ENCODE results near the gene TMED6.

The TMED6 gene

DNA sequence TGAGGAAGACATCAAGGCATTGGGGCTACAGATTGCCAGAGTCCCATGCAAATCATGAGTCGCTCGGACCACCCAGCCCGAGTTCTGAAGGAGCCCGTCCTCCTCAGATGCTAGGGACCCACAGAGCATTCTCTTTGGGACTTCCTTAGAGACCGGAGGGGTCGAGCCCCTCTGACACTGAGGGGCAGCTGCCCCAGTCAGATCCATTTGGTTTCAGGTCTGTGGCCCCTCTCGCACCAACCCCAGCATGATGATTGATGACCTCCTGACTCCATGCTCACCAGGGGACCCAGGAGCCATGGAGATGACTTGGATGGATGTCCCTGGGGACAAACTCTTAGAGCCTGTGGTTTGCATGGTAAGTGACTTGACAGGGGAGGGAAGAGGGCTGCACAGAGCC is 29.2 kb downstream of the TMED6 start:
- DNase-seq: no peak

DNA sequence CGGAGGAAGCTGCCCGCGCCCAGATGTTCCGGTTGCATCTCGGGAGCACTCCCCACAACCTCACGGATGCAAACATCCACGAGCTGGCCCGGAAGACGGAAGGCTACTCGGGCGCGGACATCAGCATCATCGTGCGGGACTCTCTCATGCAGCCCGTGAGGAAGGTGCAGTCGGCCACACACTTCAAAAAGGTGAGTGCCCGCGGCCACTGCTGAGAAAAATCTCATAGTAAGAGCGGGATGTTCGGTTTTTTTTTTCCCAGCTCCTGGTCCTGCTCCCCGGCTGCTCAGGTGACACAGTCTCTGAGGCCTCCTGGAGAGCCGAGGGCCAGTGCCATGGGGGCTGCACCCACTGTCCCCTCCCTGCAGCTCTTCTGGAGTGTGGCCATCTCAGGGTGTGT is 30.5 kb downstream of the TMED6 start:
- DNase-seq: no peak

DNA sequence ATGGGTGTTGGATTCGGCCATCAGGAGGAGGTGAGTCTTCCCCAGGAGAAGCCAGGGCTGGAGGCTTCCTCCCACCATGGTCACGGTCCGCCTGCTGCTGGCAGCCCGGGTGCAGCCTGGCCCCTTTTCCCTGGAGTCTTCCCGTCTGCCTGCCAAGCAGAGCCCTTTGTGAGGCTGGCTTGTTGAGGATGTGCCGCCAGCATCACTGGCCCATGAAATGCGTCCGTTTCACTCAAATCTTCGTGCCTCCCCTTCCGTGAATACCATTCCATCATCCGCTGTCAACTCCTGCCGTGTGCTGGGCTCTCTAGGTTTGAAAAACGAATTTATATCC is 30.9 kb downstream of the TMED6 start:
- DNase-seq: no peak

DNA sequence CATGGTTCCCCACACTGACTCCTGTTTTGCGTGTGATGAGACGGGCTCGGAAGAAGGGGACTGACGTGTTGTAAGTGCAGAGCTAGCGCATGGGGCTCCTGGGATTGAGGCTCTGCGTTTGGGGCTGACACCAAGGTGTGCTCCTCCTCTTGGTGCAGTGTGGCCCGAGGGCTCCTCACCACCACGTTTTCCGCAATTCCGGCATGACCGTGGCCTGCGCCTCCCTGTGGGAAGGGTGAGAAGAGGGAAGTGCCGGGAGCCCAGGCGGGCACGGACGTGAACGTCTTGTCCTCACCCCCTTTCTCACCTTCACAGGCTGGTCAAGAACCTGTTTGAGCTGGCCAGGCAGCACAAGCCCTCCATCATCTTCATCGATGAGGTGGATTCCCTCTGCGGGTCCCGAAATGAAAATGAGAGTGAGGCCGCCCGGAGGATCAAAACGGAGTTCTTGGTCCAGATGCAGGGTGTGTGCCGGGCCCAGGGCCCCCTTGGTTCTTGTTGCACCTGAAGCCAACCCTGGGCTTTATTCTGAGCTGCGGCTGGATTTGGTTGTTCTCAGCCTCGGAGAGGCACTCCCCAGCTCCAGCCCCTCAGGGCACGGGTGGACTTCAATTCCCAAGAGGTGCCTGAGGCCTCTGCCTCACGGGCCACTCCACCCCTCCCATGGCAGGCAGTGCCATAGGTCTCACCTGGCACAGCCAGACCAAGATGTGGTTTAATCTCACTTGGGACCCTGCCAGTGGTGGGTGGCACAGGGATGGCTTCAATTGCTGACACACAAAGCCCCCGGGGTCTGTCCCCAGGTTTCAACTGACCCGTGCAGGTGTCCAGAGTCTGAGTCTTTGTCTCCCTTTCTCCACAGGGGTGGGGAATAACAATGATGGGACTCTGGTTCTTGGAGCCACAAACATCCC is 31.5 kb downstream of the TMED6 start:
- DNase-seq: no peak

DNA sequence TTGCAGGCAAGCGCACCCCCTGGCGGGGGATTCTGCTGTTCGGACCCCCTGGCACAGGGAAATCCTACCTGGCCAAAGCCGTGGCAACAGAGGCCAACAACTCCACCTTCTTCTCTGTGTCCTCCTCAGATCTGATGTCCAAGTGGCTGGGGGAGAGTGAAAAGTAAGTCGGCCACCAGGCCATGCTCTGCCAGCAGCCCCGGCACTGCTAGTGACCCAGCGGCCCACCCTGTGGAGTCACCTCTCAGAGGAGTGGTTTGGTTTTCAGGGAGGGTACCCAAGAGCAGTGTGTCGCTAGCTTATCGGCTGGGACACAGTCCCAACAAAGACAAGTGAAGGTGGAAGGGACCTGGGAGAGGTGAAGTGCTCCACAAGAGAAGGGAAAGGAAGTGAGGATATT is 32.2 kb downstream of the TMED6 start:
- no peak for DNase-seq

DNA sequence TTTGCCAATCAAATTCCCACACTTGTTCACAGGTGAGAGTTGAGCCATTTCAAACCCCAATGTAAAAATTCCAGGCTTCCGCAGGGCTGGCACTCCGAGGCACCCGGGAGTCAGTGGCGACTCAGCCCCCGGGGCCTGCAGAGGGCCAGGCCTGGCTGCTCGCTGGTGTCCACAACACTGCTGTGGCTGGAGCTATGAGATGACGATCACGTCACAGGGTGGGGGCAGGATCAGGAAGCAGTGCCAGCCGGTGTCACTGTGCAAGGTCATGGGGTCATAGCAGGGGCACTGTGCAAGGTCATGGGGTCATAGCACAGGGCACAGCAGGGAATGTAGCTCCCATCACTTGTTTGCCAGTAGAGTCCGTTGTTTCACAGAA is 32.7 kb downstream of the TMED6 start:
- DNase-seq: no peak

DNA sequence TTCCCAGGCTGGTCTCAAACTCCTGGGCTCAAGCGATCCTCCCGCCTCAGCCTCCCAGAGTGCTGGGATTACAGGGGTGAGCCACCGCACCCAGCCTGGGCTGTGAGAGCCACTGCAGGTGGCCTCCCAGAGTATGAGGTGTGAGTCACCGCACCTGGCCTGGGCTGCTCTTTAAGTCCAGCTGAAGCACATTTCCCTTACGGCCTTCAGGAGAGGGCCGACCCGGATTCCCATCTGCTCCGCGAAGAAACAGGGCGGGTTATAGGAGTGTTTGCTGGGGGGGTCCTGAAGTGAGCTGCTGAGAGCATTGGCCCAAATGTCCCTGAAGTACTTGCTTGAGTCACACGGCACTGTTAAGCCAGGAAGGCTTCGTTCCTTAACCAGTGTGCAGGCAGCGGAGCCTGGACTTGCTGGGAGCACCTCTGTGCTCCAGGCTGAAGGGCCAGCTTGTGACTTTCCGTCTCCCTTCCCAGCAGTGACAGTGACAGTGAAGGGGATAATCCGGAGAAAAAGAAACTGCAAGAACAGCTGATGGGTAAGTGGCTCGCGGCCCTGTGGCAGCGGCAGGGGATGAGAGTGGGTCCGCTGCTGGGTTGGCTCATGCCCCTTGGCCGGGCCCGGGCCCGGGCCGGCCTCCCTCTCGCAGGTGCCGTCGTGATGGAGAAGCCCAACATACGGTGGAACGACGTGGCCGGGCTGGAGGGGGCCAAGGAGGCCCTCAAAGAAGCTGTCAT is 33.2 kb downstream of the TMED6 start:
- no peak for DNase-seq

DNA sequence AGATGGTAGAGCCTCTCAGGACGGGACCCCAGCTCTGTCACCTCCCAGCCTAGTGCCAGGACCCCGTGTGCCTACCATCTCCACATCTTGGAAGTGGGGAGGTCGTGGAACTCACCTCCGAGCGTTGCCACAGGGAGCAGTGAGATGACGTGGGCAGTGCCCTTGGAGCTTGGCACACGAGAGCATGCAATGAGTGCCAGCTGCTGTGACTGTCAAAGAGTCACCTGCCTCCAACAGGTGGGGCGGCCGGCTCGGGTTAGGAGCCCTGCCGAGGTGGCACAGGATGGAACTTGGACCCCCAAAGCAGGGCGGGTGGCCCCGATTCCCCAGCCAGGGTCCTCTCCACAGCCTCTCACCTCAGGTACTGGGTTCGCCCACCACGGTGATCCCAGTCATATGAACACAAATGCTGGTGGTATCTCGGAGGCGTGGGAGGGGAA is 35.0 kb downstream of the TMED6 start:
- no peak for DNase-seq

DNA sequence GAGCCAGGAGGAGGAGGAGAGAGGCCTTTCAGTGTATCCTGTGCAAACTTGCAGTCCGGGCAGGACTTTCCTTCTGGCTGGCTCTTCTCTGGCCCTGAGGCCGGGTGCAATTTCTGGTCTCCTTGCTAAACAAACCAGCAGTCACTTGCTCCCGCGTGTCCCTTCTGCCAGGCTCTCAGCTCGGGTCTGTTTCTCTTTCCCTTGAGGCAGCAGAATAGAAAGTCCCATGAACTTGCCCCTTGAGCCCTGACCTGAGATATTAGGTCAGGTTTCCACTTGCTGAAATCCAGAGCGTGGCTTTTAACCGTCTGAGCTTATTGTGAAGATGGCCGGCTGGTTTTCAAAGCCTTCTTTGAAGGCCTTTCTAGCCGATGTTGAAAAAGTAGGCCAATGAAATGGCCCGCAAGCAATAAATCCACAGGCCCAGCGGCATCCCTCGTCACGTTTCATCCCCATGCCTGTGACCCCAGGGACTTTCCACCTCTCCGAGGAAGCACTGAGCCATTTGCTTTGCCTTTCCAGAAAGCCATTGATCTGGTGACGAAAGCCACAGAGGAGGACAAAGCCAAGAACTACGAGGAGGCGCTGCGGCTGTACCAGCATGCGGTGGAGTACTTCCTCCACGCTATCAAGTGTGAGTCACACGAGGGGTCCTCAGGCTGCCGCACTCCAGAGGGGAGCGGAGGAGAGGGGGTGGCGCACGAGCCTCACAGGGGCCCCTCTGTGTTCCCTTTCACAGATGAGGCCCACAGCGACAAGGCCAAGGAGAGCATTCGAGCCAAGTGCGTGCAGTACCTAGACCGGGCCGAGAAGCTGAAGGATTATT is 35.9 kb downstream of the TMED6 start:
- DNase-seq: no peak

DNA sequence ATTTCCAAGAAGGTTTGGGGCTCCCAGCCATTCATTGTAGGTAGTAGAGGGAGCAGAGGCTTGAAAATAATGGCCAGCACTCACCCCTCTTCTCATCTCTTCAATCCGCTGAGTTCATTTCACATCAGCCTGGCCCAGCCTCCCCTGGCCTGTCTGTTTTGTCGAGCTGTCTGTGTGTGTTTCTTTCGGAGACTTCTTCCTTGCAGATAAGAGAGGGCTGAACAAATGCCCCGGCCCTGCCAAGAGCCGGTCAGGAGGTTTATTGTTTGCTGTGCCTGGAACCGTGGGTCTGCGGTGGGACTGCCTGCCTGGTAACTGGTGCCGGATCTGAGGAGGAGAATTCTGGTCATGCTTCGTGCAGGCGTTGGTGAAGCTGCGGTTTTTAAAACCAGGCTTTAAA is 37.1 kb downstream of the TMED6 start:
- DNase-seq: no peak

DNA sequence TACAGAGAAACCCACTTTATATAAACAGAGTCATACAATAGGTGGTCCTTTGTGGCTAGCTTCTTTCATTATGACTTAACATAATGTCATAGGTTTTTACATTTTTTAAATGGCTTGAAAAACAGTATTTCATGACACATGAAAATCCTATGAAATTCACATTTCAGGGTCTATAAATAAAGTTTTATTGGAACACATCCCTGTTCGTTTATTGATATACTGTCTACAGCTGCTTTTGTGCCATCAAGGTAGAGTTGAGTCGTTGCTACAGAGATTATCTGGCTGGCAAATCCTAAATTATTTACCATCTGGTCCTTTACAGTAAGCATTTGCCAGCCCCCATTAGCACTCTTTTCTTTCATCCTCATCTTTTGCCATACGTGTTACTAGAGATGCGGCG is 38.1 kb downstream of the TMED6 start:
- DNase-seq: no peak

DNA sequence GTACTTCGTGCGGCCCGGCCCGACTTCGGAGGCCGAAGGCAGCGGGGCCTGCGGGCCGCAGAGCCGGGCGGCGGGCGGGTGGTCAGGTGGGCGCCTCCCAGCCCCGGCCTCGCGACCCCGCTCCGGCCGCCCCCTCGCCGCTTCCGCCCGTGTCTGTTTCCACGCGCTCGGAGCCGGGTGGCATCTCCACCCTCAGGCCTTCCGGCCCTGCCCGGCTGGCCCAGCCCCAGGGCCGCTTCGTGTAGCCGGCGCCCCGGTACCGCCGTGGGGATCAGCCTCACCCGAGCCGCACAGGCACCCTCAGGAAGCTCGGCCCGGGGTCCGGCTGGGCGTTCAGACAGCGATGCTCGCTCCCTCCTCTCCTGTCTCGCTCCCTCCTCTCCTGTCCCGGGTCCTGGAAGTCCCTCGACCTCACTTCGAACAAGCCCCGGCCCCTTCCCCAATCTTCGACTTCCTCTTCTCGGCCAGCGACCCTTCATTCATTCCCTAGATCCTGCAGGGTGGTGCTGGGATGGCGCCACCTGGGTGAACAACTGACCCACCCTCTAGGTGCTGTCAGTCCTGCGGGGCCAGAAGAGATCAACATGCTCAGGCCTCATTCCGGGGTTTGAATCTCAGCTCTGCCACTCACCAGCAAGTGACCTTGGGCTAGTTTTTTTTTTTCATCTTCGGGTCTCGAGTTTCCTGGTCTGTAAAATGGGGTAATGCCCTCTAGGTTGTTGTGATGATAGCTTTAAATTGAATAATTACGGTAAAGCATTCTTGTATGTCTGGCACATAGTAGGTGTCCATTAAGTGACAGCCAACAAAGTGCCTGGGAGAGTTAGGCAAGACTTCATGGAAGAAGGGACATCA is 39.8 kb downstream of the TMED6 start:
- no peak for DNase-seq

DNA sequence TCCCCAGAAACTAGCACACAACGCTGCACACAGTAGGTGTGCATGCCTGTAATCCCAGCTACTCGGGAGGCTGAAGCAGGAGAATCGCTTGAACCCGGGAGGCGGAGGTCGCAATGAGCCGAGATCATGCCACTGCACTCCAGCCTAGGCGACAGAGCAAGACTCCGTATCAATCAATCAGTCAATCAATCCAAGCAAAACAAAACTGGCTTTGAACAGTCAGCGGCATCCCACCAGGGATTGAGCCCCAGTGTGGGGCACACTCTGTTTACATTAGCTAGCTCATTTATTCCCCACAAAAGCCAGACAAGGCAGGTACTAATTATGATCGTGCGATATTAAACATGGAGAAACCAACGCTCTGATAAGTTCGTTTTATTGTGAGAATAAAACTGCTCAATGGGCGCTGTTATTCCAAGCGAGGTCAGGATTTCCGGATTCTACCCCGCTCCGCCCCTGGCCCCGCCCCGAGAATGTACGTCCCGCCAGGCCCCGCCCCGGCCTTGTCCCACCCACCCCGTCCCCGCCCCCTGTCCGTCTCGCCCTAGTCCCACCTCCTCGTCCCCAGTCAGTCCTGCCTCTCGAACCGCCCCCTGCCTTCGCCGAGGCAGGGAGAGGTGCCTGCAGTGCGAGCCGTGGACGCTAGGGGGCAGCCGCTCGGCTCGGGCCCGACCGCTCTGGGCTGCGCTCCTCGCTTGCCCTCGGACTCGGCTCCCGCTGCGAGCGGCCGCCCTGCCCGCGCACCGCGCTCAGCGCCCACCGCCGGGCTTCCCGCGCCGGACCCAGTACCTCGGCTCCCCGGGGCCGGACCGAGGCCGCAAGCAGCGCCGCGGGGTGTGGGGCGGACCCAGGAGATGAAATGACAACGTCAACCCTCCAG is 40.7 kb downstream of the TMED6 start, which contains the start of gene VPS4A:
TSS of gene VPS4A (plus strand) at position 698 of the 880 bp plus-strand sequence. CDS start at position 860, 162 bp downstream.
- peak; percentile 97 for DNase-seq

DNA sequence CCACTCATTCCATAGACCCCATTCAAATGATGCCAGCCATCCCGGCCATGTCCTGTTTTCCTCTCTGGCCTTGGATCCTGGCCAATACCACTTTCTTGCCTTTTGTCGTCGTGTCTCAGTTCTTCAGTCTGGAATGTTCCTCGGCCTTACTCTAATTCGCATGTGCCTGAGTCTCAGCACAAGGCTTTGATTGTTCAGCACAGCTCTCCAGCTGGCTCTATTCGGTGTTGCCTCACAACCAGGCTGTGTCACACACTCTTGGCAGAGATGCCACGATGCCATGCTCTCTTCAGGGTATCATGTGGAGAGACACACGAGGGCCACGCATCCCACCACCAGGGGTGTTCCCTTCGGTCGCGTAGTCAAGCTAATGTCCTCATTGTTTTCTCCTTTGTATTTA is 42.3 kb downstream of the TMED6 start:
- no peak for DNase-seq

DNA sequence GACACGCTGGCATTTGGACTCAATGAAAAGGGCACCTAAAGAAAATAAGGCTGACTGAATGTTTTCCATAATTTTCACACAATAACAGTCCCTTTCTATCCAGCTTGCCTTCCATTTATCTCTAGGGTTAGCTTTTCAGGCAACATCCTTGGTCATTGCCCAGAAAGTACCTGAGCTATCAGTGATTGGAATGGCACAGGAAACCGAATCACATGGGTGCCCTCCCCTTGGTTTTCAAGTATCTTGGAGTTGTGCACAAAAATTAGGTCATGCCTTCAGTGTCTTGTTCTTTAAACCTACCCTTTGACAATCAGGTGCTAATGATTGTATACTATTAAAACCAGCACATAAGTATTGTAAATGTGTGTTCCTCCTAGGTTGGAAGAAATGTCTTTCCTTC is 43.7 kb downstream of the TMED6 start:
- no peak for DNase-seq

DNA sequence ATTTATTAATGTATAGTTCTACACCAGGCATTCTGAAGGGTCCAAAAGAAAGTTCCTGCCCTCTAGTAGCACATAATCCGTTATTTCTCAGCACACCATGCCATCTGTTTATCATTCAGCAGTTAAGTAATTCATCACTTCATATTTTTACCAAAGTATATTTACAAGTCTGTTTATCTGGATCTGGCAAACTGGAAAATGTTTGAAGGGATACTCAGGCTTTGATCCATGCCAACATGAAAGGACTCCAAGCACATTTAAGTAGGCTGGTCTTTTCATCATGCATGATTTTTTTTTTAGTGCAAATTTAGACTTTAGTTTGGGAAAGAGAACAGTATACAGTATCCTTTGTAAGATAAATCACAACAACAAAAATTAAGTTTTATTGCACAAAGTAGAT is 44.5 kb downstream of the TMED6 start:
- DNase-seq: no peak

DNA sequence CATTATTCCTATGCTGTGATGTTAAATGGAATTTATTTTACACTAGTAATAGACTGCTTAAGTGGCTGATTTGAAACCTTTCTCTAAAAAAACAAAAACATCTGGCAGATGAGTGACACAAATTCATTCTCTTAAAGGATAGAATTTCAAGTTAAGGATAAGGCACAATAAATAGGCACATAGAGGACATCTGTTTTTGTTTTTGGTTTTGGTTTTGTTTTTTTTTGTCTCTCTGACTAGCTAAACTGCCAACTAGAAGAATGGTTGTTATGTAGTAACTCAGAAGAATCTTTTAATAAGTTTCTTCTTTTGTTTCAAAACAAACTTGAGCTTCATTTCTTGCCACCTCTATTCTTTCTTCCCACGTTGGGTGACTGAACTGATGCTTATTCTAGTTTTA is 45.6 kb downstream of the TMED6 start:
- no peak for DNase-seq

DNA sequence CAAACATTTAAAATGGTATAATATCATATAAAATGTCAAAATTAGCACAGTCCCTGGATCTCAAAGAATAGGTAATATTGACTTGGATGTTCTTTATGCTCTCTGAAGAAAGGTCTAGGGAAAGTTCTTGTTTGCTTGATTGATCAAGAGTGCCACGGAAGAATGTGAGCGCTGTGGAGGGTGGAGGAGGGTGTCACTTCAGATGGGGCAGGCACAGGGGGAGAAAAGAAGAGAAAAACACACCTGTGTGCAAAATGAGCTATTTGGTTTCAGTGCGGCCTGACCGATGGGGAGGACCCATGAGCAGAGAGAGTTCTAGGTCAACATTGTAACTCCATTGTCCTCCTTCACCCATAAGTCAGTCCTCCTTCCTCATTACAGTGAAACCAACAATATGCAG is 49.3 kb downstream of the TMED6 start:
- no peak for DNase-seq

DNA sequence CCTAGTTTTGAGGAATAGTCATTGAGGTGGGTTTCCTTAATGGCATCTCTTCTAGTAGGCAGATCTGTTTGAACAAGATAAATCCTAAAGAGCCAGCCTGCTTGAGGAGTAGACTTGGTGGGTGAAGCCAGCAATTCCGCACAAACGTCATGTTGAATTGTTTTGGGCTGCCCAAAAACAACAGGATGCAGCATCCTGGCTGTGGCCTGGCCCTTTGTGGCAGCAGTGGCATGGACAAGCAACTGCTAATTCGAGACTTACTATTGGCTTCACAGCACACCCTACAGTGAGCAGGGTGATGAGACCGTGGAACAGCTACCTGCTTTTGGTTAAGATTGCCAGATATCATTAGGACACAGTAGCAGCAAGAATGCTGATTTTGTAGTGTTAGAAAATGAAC is 49.7 kb downstream of the TMED6 start:
- no peak for DNase-seq

DNA sequence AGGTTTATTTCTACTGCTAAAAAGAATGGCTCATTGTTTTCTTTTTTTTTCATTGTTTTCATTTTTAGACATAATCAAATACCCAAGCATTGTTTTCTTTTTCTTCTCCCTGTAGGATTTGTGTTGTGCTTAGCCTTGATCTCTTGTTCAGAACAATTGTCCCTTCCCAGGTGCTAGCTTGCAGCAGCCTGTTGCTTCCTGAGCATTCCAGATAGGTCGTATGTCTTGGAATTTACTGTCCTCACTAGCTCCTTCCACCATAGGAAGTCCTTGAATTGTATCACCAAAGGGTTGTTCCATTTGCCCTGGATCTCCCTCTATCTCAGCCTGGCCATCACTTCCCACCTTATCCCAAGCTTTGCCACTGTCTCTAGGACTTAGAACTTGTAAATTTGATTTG is 50.4 kb downstream of the TMED6 start:
- no peak for DNase-seq

DNA sequence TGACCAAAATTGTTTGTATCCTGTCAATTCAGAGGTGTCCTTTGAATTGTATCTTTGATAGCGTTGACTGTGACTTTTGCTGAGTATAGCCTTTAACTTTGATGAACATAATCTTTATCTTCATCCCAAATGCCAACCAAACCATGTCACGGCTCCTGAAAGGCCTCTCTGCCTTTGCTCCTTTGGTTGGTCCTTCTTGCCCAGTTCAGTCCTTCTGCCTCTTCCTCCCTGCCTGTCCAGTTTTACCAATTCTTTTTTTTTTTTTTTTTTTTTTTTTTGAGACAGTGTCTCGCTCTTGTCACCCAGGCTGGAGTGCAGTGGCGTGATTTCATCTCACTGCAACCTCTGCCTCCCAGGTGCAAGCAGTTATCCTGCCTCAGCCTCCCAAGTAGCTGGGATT is 53.3 kb downstream of the TMED6 start:
- no peak for DNase-seq

Measured in central memory CD4-positive, alpha-beta T cell (primary cell).